CD4-positive, alpha-beta T cell treated with Interleukin-15 for 4 hours (primary cell): Measurements from ENCODE around the gene MED13.
"Not testable (repeated sequence)": the region's sequence is repeated elsewhere in the genome, so short reads cannot be mapped to it uniquely, and the experiment has no call there.

Experiments used
- DNase-seq: peaks from one replicate; pipeline ENCODE4 v3.0.0-alpha.2; 2020; ENCODE audit warnings: low spot score

The MED13 gene

GRCh38 chr17:61908292-61909037 lies 156.6 kb downstream of the MED13 start:
- no peak for DNase-seq

GRCh38 chr17:61907361-61907760 lies 157.7 kb downstream of the MED13 start:
- no peak for DNase-seq

- DNase-seq, result peak; percentile 62
Observed at GRCh38 chr17:61904094-61904710, 160.9 kb downstream of the MED13 start.

GRCh38 chr17:61903251-61903650 lies 161.8 kb downstream of the MED13 start:
- DNase-seq, result no peak

GRCh38 chr17:61897548-61898180 lies 167.4 kb downstream of the MED13 start:
- no peak for DNase-seq

GRCh38 chr17:61895391-61895790 lies 169.7 kb downstream of the MED13 start:
- no peak for DNase-seq

GRCh38 chr17:61894310-61894709 lies 170.8 kb downstream of the MED13 start:
- DNase-seq, result not testable (repeated sequence)
